H9 (cell line): ENCODE results near the gene PALS1. TPM values are rescaled to one million over a fixed set of nuclear protein-coding genes. Genes with fewer than 3 reads are reported as not detected.

Experiments used
- DNase-seq: peaks from one replicate; pipeline ENCODE4 v3.0.0-alpha.2; 2017
- H2AFZ ChIP-seq: one replicate; pipeline ENCODE4 v1.6.1; 2013; ENCODE audit warnings: mild to moderate bottlenecking, low read length, control low read depth, moderate library complexity
- H2AK5ac ChIP-seq: 2 replicates; pipeline ENCODE4 v1.6.1; 2013; ENCODE audit warnings: low read length, control low read depth, mixed read lengths; ENCODE audit not compliant: insufficient read length
- H2BK120ac ChIP-seq: one replicate; pipeline ENCODE4 v1.6.1; 2013; ENCODE audit warnings: low read depth, mild to moderate bottlenecking, low read length, control low read depth, inconsistent platforms; ENCODE audit not compliant: poor library complexity, severe bottlenecking
- H2BK12ac ChIP-seq: 2 replicates; pipeline ENCODE4 v1.6.1; 2013; ENCODE audit warnings: low read length, control low read depth, mixed read lengths, low read depth; ENCODE audit not compliant: insufficient read length
- H2BK15ac ChIP-seq: 2 replicates; pipeline ENCODE4 v1.6.1; 2013; ENCODE audit warnings: low read depth, low read length, control low read depth
- H2BK20ac ChIP-seq: one replicate; pipeline ENCODE4 v1.6.1; 2013; ENCODE audit warnings: low read depth, mild to moderate bottlenecking, low read length, control low read depth, inconsistent platforms; ENCODE audit not compliant: poor library complexity, severe bottlenecking
- H2BK5ac ChIP-seq: 2 replicates; pipeline ENCODE4 v1.6.1; 2013; ENCODE audit warnings: low read length, control low read depth, mixed read lengths; ENCODE audit not compliant: insufficient read length
- H3K14ac ChIP-seq: 2 replicates; pipeline ENCODE4 v1.6.1; 2013; ENCODE audit warnings: low read length, control low read depth; ENCODE audit not compliant: insufficient read depth
- H3K18ac ChIP-seq: 2 replicates; pipeline ENCODE4 v1.6.1; 2013; ENCODE audit warnings: low read depth, mild to moderate bottlenecking, mixed read lengths, low read length, control low read depth; ENCODE audit not compliant: insufficient read length
- H3K23ac ChIP-seq: 2 replicates; pipeline ENCODE4 v1.6.1; 2013; ENCODE audit warnings: low read length, control low read depth, mixed read lengths, low read depth; ENCODE audit not compliant: insufficient read length
- H3K23me2 ChIP-seq: 2 replicates; pipeline ENCODE4 v1.6.1; 2013; ENCODE audit warnings: low read depth, mild to moderate bottlenecking, mixed read lengths, low read length, control low read depth; ENCODE audit not compliant: insufficient read length, poor library complexity, severe bottlenecking
- H3K27ac ChIP-seq: 2 replicates; pipeline ENCODE4 v1.5.1; 2013; ENCODE audit warnings: low read length, control low read depth, mixed read lengths, low read depth; ENCODE audit not compliant: insufficient read length
- H3K27me3 ChIP-seq: 2 replicates; pipeline ENCODE4 v1.6.1; 2013; ENCODE audit warnings: low read length, control low read depth, inconsistent platforms; ENCODE audit not compliant: insufficient read depth
- H3K4ac ChIP-seq: 2 replicates; pipeline ENCODE4 v1.6.1; 2013; ENCODE audit warnings: low read depth, mild to moderate bottlenecking, control low read depth, inconsistent platforms, low read length, moderate library complexity
- H3K4me1 ChIP-seq: 2 replicates; pipeline ENCODE4 v1.6.1; 2013; ENCODE audit warnings: low read length, control low read depth, inconsistent platforms; ENCODE audit not compliant: insufficient read depth
- H3K4me2 ChIP-seq: 2 replicates; pipeline ENCODE4 v1.6.1; 2013; ENCODE audit warnings: low read length, control low read depth, mixed read lengths; ENCODE audit not compliant: insufficient read length, insufficient read depth
- H3K56ac ChIP-seq: 2 replicates; pipeline ENCODE4 v1.6.1; 2013; ENCODE audit warnings: low read depth, mild to moderate bottlenecking, mixed read lengths, low read length, control low read depth; ENCODE audit not compliant: insufficient read length
- H3K79me1 ChIP-seq: 2 replicates; pipeline ENCODE4 v1.6.1; 2013; ENCODE audit warnings: low read depth, mild to moderate bottlenecking, moderate library complexity, low read length, control low read depth, inconsistent platforms; ENCODE audit not compliant: insufficient read depth, poor library complexity, severe bottlenecking
- H3K79me2 ChIP-seq: 2 replicates; pipeline ENCODE4 v1.6.1; 2013; ENCODE audit warnings: low read length, control low read depth, inconsistent platforms; ENCODE audit not compliant: insufficient read depth
- H3K9ac ChIP-seq: 2 replicates; pipeline ENCODE4 v1.6.1; 2013; ENCODE audit warnings: low read length, control low read depth, mixed read lengths; ENCODE audit not compliant: insufficient read length; ENCODE audit errors: extremely low read depth
- H3K9me3 ChIP-seq: one replicate; pipeline ENCODE4 v1.6.1; 2013; ENCODE audit warnings: low read depth, low read length, inconsistent platforms; ENCODE audit not compliant: control insufficient read depth
- H3T11ph ChIP-seq: one replicate; pipeline ENCODE4 v1.6.1; 2013; ENCODE audit warnings: mild to moderate bottlenecking, low read length, control low read depth, inconsistent platforms
- H4K20me1 ChIP-seq: one replicate; pipeline ENCODE4 v1.6.1; 2013; ENCODE audit not compliant: control insufficient read depth, insufficient read length, insufficient read depth
- H4K5ac ChIP-seq: 2 replicates; pipeline ENCODE4 v1.6.1; 2013; ENCODE audit warnings: low read depth, mild to moderate bottlenecking, mixed read lengths, low read length, control low read depth; ENCODE audit not compliant: insufficient read length
- H4K8ac ChIP-seq: replicated peaks from 2 replicates; pipeline ENCODE4 v1.6.1; 2013; ENCODE audit warnings: low read length, control low read depth, mixed read lengths, low read depth; ENCODE audit not compliant: insufficient read length
- H4K91ac ChIP-seq: 2 replicates; pipeline ENCODE4 v1.6.1; 2013; ENCODE audit warnings: low read depth, mild to moderate bottlenecking, moderate library complexity, mixed read lengths, low read length, control low read depth; ENCODE audit not compliant: insufficient read length
- H3K27ac Mint-ChIP-seq, 3 experiments: 2 replicates in 2 of 3; 3 replicates in 1 of 3; pipeline ENCODE4 v1.8.0; 2020 to 2021; ENCODE audit warnings: mixed read lengths in 3 of 3, mild to moderate bottlenecking in 1 of 3, moderate library complexity in 1 of 3
- H3K27me3 Mint-ChIP-seq: 2 replicates; pipeline ENCODE4 v1.8.0; 2021; ENCODE audit warnings: low read depth, mild to moderate bottlenecking, moderate library complexity, mixed read lengths
- H3K36me3 Mint-ChIP-seq, 3 experiments: 2 replicates in 2 of 3; 3 replicates in 1 of 3; pipeline ENCODE4 v1.8.0; 2020 to 2021; ENCODE audit warnings: low read depth in 3 of 3, mixed read lengths in 3 of 3; ENCODE audit not compliant: insufficient read depth in 1 of 3
- H3K4me1 Mint-ChIP-seq, 2 experiments: 2 replicates each; pipeline ENCODE4 v1.8.0; 2020; ENCODE audit warnings: mixed read lengths in 2 of 2
- H3K4me3 Mint-ChIP-seq, 2 experiments: 2 replicates in 1 of 2; 3 replicates in 1 of 2; pipeline ENCODE4 v1.8.0; 2020 to 2021; ENCODE audit warnings: mild to moderate bottlenecking in 2 of 2, mixed read lengths in 2 of 2, moderate library complexity in 1 of 2
- H3K9me3 Mint-ChIP-seq, 2 experiments: 2 replicates in 1 of 2; 3 replicates in 1 of 2; pipeline ENCODE4 v1.8.0; 2020; ENCODE audit warnings: mild to moderate bottlenecking in 2 of 2, mixed read lengths in 2 of 2, moderate library complexity in 1 of 2
- CTCF ChIP-seq: fragments of 200-600 bp; sonication (generic); conservative IDR thresholded peaks from 3 replicates; pipeline ENCODE4 v1.8.0; 2021; ENCODE audit warnings: antibody characterized with exemption, mild to moderate bottlenecking
- WGBS: extraction: QIAGEN DNeasy Blood & Tissue Kit; methylation state at CpG from one replicate; pipeline ENCODE4 v1.1.7; 2013; ENCODE audit warnings: missing lambda C conversion rate, low lambda C conversion rate, mixed read lengths; ENCODE audit not compliant: insufficient read length; ENCODE audit errors: extremely low coverage; 5-methylcytosine and 5-hydroxymethylcytosine counted together
- total RNA-seq: library from RNA; stranded (reverse); gene quantifications from 2 replicates; pipeline ENCODE4 v1.2.1, GENCODE V29; 2021

PALS1 gene
- total RNA-seq, 1 experiment from 2014 or later: 18.0 TPM

- no peak overlapping the region for H2BK5ac ChIP-seq
- no peak overlapping the region for H4K8ac ChIP-seq
- Mint-ChIP-seq H3K9me3 (no peaks in the 10 kb centered on the region), H3K27me3 (no peaks in the 10 kb centered on the region), H3K27ac (no peak overlapping the region), H3K4me1 (no peaks in the 10 kb centered on the region), H3K4me3 (no peak overlapping the region), H3K36me3 (no peaks in the 10 kb centered on the region)
- no peak overlapping the region for H3K18ac ChIP-seq
- no peak overlapping the region for H3K4me2 ChIP-seq
- no peak overlapping the region for H3T11ph ChIP-seq
- no peaks in the 10 kb centered on the region for H3K79me1 ChIP-seq
- H3K27ac ChIP-seq: no peak overlapping the region
- no peak for DNase-seq
- no peak overlapping the region for H3K14ac ChIP-seq
- no peak for TF ChIP-seq CTCF
- no peak overlapping the region for H3K56ac ChIP-seq
- H4K91ac ChIP-seq: no peak overlapping the region
- no peak overlapping the region for H2BK12ac ChIP-seq
- no peaks in the 10 kb centered on the region for H3K79me2 ChIP-seq
- WGBS: no CpG with 5 or more reads among the region's 2 CpGs
- no peak overlapping the region for H2AFZ ChIP-seq
- H3K23me2 ChIP-seq: no peaks in the 10 kb centered on the region
- no peak overlapping the region for H4K5ac ChIP-seq
- H2BK20ac ChIP-seq: no peak overlapping the region
- H2AK5ac ChIP-seq: no peak overlapping the region
- no peak overlapping the region for H3K9ac ChIP-seq
- H3K4ac ChIP-seq: no peak overlapping the region
- no peaks in the 10 kb centered on the region for H3K9me3 ChIP-seq
- H4K20me1 ChIP-seq: no peaks in the 10 kb centered on the region
- no peak overlapping the region for H2BK15ac ChIP-seq
- H3K23ac ChIP-seq: no peak overlapping the region
- H3K27me3 ChIP-seq: no peaks in the 10 kb centered on the region
- no peak overlapping the region for H2BK120ac ChIP-seq
- H3K4me1 ChIP-seq: no peaks in the 10 kb centered on the region
These were observed 8.6 kb upstream of the PALS1 start for GRCh38 chr14:67232621-67233020.
